ENCODE measurements around the gene CUBN. TPM values are rescaled to one million over a fixed set of nuclear protein-coding genes. Genes with fewer than 3 reads are reported as not detected.

Gene CUBN
- total RNA-seq, 3 donors from 2014 or later (not counting 1 experiment from before 2014, with no cell fraction given) = 4.7 to 5.6 (median 5.1) TPM

- intact Hi-C loops (cut with micrococcal nuclease) = no loop called here
- no peak overlapping the region for H3K27ac Mint-ChIP-seq
- no peak overlapping the region for H3K4me3 ChIP-seq (ENCODE audit: low read length)
- no peaks in the 10 kb centered on the region for H3K4me1 ChIP-seq (ENCODE audit: control insufficient read depth, insufficient read depth, low read length)
- H3K4me1 Mint-ChIP-seq = no peaks in the 10 kb centered on the region
- H3K4me3 Mint-ChIP-seq = no peak overlapping the region
- 100% methylated on average over 1 of the region's 3 CpGs for WGBS (ENCODE audit: insufficient coverage)
- H3K27me3 ChIP-seq (ENCODE audit: control insufficient read depth, insufficient read depth, low read length) = no peaks in the 10 kb centered on the region
- H3K27me3 Mint-ChIP-seq (ENCODE audit: low read depth in 2 of 2) = no peaks in the 10 kb centered on the region
- TF ChIP-seq, protein P1, sequence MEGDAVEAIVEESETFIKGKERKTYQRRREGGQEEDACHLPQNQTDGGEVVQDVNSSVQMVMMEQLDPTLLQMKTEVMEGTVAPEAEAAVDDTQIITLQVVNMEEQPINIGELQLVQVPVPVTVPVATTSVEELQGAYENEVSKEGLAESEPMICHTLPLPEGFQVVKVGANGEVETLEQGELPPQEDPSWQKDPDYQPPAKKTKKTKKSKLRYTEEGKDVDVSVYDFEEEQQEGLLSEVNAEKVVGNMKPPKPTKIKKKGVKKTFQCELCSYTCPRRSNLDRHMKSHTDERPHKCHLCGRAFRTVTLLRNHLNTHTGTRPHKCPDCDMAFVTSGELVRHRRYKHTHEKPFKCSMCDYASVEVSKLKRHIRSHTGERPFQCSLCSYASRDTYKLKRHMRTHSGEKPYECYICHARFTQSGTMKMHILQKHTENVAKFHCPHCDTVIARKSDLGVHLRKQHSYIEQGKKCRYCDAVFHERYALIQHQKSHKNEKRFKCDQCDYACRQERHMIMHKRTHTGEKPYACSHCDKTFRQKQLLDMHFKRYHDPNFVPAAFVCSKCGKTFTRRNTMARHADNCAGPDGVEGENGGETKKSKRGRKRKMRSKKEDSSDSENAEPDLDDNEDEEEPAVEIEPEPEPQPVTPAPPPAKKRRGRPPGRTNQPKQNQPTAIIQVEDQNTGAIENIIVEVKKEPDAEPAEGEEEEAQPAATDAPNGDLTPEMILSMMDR (IDR thresholded peaks at IDR 0.05) = no peak
- no peak for ATAC-seq
- H3K9me3 Mint-ChIP-seq = peaks cover 5 to 6% of the 10 kb centered on the region in 2 donors
- H3K36me3 ChIP-seq (ENCODE audit: control insufficient read depth, insufficient read depth, low read length) = no peaks in the 10 kb centered on the region
- H3K36me3 Mint-ChIP-seq = peaks cover 17% of the 10 kb centered on the region
- H3K9me3 ChIP-seq (ENCODE audit: control insufficient read depth, insufficient read depth, low read length) = peaks cover 2% of the 10 kb centered on the region
- no peak overlapping the region for H3K27ac ChIP-seq (ENCODE audit: low read length)
- DNase-seq = no peak
Measured at GRCh38 chr10:17051851-17052250, 77.8 kb downstream of the CUBN start.

DNA sequence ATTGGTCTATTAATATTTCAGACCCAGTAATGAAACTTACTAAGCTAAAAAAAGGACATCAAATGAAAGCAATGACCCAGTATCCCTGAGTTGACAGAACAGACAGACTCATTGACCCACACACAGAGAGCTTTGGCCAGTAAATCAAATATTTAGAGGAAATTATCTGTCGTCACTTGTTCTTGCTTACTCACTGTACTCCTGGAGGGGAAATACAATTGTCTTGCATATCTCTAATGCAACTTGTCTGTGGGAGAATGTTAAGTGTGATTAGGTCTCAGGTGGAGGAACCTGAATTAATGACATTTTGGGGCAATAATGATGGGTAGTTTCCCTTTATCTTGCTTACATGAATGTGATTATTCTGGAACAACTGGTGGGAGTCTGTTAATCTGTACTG, 80.4 kb downstream of the CUBN start:
- Histone ChIP-seq H3K4me1 (ENCODE audit: control insufficient read depth, insufficient read depth, low read length) (no peaks in the 10 kb centered on the region), H3K9me3 (ENCODE audit: control insufficient read depth, insufficient read depth, low read length) (peaks cover 2% of the 10 kb centered on the region), H3K27me3 (ENCODE audit: control insufficient read depth, insufficient read depth, low read length) (no peaks in the 10 kb centered on the region), H3K4me3 (ENCODE audit: low read length) (no peak overlapping the region), H3K27ac (ENCODE audit: low read length) (no peak overlapping the region), H3K36me3 (ENCODE audit: control insufficient read depth, insufficient read depth, low read length) (no peaks in the 10 kb centered on the region)
- H3K27ac Mint-ChIP-seq = no peak overlapping the region
- intact Hi-C loops (cut with micrococcal nuclease) = no loop called here
- no peaks in the 10 kb centered on the region for H3K4me1 Mint-ChIP-seq
- 80% methylated on average over 1 of the region's 1 CpG for WGBS (ENCODE audit: insufficient coverage)
- H3K9me3 Mint-ChIP-seq = peaks cover 5 to 6% of the 10 kb centered on the region in 2 donors
- DNase-seq (no peak), ATAC-seq (no peak)
- no peaks in the 10 kb centered on the region for H3K27me3 Mint-ChIP-seq (ENCODE audit: low read depth in 2 of 2)
- H3K4me3 Mint-ChIP-seq = no peak overlapping the region
- TF ChIP-seq, protein P1 (IDR thresholded peaks at IDR 0.05) = no peak
- peaks cover 17% of the 10 kb centered on the region for H3K36me3 Mint-ChIP-seq

- Mint-ChIP-seq H3K4me3 (no peak overlapping the region), H3K4me1 (peaks cover 6% of the 10 kb centered on the region in 2 donors), H3K9me3 (peaks cover 5 to 6% of the 10 kb centered on the region in 2 donors), H3K27me3 (ENCODE audit: low read depth in 2 of 2) (no peaks in the 10 kb centered on the region), H3K27ac (no peak overlapping the region), H3K36me3 (peaks cover 17% of the 10 kb centered on the region)
- Histone ChIP-seq H3K27ac (ENCODE audit: low read length) (no peak overlapping the region), H3K4me3 (ENCODE audit: low read length) (no peak overlapping the region), H3K4me1 (ENCODE audit: control insufficient read depth, insufficient read depth, low read length) (no peaks in the 10 kb centered on the region), H3K27me3 (ENCODE audit: control insufficient read depth, insufficient read depth, low read length) (no peaks in the 10 kb centered on the region), H3K9me3 (ENCODE audit: control insufficient read depth, insufficient read depth, low read length) (peaks cover 2% of the 10 kb centered on the region), H3K36me3 (ENCODE audit: control insufficient read depth, insufficient read depth, low read length) (no peaks in the 10 kb centered on the region)
- WGBS (ENCODE audit: insufficient coverage) = 82% methylated on average over 3 of the region's 3 CpGs
- intact Hi-C loops (cut with micrococcal nuclease) = no loop called here
- DNase-seq (no peak), ATAC-seq (no peak)
- TF ChIP-seq, protein P1 (IDR thresholded peaks at IDR 0.05) = no peak
Measured at GRCh38 chr10:17047908-17048307, 81.7 kb downstream of the CUBN start.

DNA sequence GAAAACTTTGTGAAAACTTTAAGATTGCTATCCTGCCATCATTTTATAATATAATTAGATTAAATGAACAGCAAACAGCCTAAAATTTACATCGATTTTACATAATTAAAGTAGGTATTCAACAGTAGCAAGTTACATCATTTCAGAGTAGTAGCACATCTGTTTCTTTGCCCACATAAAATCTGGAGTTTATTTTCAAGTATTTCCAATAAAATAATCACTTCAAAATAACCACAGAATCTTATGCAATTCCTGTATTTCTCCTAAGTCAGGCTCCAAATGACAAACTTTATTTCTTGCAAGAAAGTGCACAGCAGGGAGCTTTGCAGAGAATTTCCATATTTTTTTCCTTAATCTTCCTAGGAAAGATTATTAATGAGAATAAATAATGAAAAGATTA, 82.6 kb downstream of the CUBN start:
- ATAC-seq (no peak), DNase-seq (no peak)
- H3K36me3 ChIP-seq (ENCODE audit: control insufficient read depth, insufficient read depth, low read length) = no peaks in the 10 kb centered on the region
- 100% methylated on average over 1 of the region's 1 CpG for WGBS (ENCODE audit: insufficient coverage)
- no peaks in the 10 kb centered on the region for H3K4me1 ChIP-seq (ENCODE audit: control insufficient read depth, insufficient read depth, low read length)
- H3K27me3 Mint-ChIP-seq (ENCODE audit: low read depth in 2 of 2) = no peaks in the 10 kb centered on the region
- no peak overlapping the region for H3K4me3 Mint-ChIP-seq
- H3K27me3 ChIP-seq (ENCODE audit: control insufficient read depth, insufficient read depth, low read length) = no peaks in the 10 kb centered on the region
- no peak overlapping the region for H3K27ac ChIP-seq (ENCODE audit: low read length)
- H3K4me1 Mint-ChIP-seq = peaks cover 6% of the 10 kb centered on the region in 2 donors
- peaks cover 2% of the 10 kb centered on the region for H3K9me3 ChIP-seq (ENCODE audit: control insufficient read depth, insufficient read depth, low read length)
- H3K4me3 ChIP-seq (ENCODE audit: low read length) = no peak overlapping the region
- TF ChIP-seq, protein P1 (IDR thresholded peaks at IDR 0.05) = no peak
- peaks cover 3 to 5% of the 10 kb centered on the region in 2 donors for H3K9me3 Mint-ChIP-seq
- peaks cover 15% of the 10 kb centered on the region for H3K36me3 Mint-ChIP-seq
- no peak overlapping the region for H3K27ac Mint-ChIP-seq
- intact Hi-C loops (cut with micrococcal nuclease) = no loop called here

Measured in natural killer cell (primary cell).